Measurements from ENCODE around the gene AHNAK2. TPM values are rescaled to one million over a fixed set of nuclear protein-coding genes. Genes with fewer than 3 reads are reported as not detected.

Gene AHNAK2
- total and polyA plus RNA-seq, 4 experiments from 2014 or later = 0.06 to 0.15 TPM; not detected in 2

DNA sequence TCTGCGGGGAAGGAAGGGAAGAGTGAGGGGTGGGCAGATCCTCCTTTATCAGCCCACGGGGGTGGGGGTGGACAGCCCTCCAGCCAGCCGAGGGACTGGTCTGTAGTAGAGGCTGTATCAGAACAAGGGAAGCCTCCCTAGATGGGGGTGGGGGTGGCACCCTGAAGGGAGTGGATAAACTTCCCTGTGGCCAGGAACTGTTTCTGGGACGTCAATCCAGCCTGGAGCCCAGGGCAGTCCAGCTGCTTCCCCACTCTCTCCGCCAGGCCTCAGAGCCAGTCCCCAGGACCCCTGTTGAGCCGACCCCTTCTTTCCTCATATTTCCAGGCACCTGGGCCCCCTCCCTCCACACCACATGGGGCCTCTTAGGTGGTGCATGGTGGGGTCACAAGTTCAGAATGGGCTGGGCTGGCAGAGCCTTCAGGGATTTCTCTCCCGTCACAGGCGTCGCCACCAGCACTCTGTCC lies 46.8 kb downstream of the AHNAK2 start:
- Mint-ChIP-seq H3K27me3 (peaks cover 8% of the 10 kb centered on the region in 2 donors), H3K9me3 (no peaks in the 10 kb centered on the region), H3K27ac (no peak overlapping the region), H3K4me1 (peaks cover 2 to 9% (median 3%) of the 10 kb centered on the region in 4 donors), H3K4me3 (no peak overlapping the region), H3K36me3 (no peaks in the 10 kb centered on the region)
- H3K27me3 ChIP-seq (ENCODE audit: insufficient read depth, low read length) = no peaks in the 10 kb centered on the region
- H3K27ac ChIP-seq (ENCODE audit: low read depth, low read length) = no peak overlapping the region
- H3K36me3 ChIP-seq (ENCODE audit: insufficient read depth, low read length) = no peaks in the 10 kb centered on the region
- intact Hi-C loops (cut with micrococcal nuclease) = no loop called here
- ChIA-PET POLR2A (ENCODE audit: partially characterized antibody) (no interaction called here), CTCF (ENCODE audit: partially characterized antibody) (no interaction called here)
- no peaks in the 10 kb centered on the region for H3K9me3 ChIP-seq (ENCODE audit: control insufficient read depth in 1 of 2, low read length in 2 of 2)
- no peak overlapping the region for H3K4me3 ChIP-seq (ENCODE audit: low read length in 2 of 2)
- no peaks in the 10 kb centered on the region for H3K4me1 ChIP-seq (ENCODE audit: insufficient read depth, low read length)
- no peak for DNase-seq

- CTCF ChIA-PET (ENCODE audit: partially characterized antibody) = no interaction called here
- Mint-ChIP-seq H3K36me3 (no peaks in the 10 kb centered on the region), H3K9me3 (no peaks in the 10 kb centered on the region), H3K4me1 (peaks cover 2 to 9% (median 3%) of the 10 kb centered on the region in 4 donors), H3K27me3 (peaks cover 7 to 8% of the 10 kb centered on the region in 2 donors), H3K27ac (no peak overlapping the region), H3K4me3 (no peak overlapping the region)
- no peaks in the 10 kb centered on the region for H3K9me3 ChIP-seq (ENCODE audit: control insufficient read depth in 1 of 2, low read length in 2 of 2)
- intact Hi-C loops (cut with micrococcal nuclease) = no loop called here
- no peak overlapping the region for H3K27ac ChIP-seq (ENCODE audit: low read depth, low read length)
- no peaks in the 10 kb centered on the region for H3K4me1 ChIP-seq (ENCODE audit: insufficient read depth, low read length)
- no peak for DNase-seq
- no peaks in the 10 kb centered on the region for H3K27me3 ChIP-seq (ENCODE audit: insufficient read depth, low read length)
- no peak overlapping the region for H3K4me3 ChIP-seq (ENCODE audit: low read length in 2 of 2)
- POLR2A ChIA-PET (ENCODE audit: partially characterized antibody) = no interaction called here
- H3K36me3 ChIP-seq (ENCODE audit: insufficient read depth, low read length) = no peaks in the 10 kb centered on the region
These were observed 47.5 kb downstream of the AHNAK2 start for GRCh38 chr14:104930526-104931303.

- no peak for DNase-seq
- POLR2A ChIA-PET (ENCODE audit: partially characterized antibody) = no interaction called here
These were observed 48.6 kb downstream of the AHNAK2 start for GRCh38 chr14:104929268-104930230.

GRCh38 chr14:104928391-104929133 lies 49.6 kb downstream of the AHNAK2 start:
- Histone ChIP-seq H3K4me1 (ENCODE audit: insufficient read depth, low read length) (no peaks in the 10 kb centered on the region), H3K4me3 (ENCODE audit: low read length in 2 of 2) (no peak overlapping the region), H3K36me3 (ENCODE audit: insufficient read depth, low read length) (no peaks in the 10 kb centered on the region), H3K27me3 (ENCODE audit: insufficient read depth, low read length) (no peaks in the 10 kb centered on the region), H3K27ac (ENCODE audit: low read depth, low read length) (no peak overlapping the region), H3K9me3 (ENCODE audit: control insufficient read depth in 1 of 2, low read length in 2 of 2) (no peaks in the 10 kb centered on the region)
- ChIA-PET POLR2A (ENCODE audit: partially characterized antibody) (no interaction called here), CTCF (ENCODE audit: partially characterized antibody) (interaction anchor here (1.1 kb wide), 1 partner anchor 46 kb away, joined by 4 read pairs; no protein-coding TSS in a partner anchor)
- no peak overlapping the region for H3K4me3 Mint-ChIP-seq
- H3K9me3 Mint-ChIP-seq = peaks cover 0 to 3% (median 0%) of the 10 kb centered on the region in 8 donors
- H3K27me3 Mint-ChIP-seq = peaks cover 2 to 3% of the 10 kb centered on the region in 2 donors
- no peak overlapping the region for H3K27ac Mint-ChIP-seq
- H3K36me3 Mint-ChIP-seq = no peaks in the 10 kb centered on the region
- no peaks in the 10 kb centered on the region for H3K4me1 Mint-ChIP-seq
- intact Hi-C loops (cut with micrococcal nuclease) = no loop called here
- DNase-seq = no peak

More at GRCh38 chr14:104929268-104930230, 48.6 kb downstream of the AHNAK2 start:
- no peaks in the 10 kb centered on the region for H3K36me3 Mint-ChIP-seq
- intact Hi-C loops (cut with micrococcal nuclease) = no loop called here
- H3K27ac ChIP-seq (ENCODE audit: low read depth, low read length) = no peak overlapping the region
- H3K27me3 Mint-ChIP-seq = peaks cover 4% of the 10 kb centered on the region in 2 donors
- H3K36me3 ChIP-seq (ENCODE audit: insufficient read depth, low read length) = no peaks in the 10 kb centered on the region
- CTCF ChIA-PET (ENCODE audit: partially characterized antibody) = interaction anchor here (1.1 kb wide), 1 partner anchor 45 kb away, joined by 4 read pairs; no protein-coding TSS in a partner anchor
- no peaks in the 10 kb centered on the region for H3K4me1 ChIP-seq (ENCODE audit: insufficient read depth, low read length)
- peaks cover 0 to 2% (median 1%) of the 10 kb centered on the region in 4 donors for H3K4me1 Mint-ChIP-seq
- H3K9me3 Mint-ChIP-seq = no peaks in the 10 kb centered on the region
- H3K9me3 ChIP-seq (ENCODE audit: control insufficient read depth in 1 of 2, low read length in 2 of 2) = no peaks in the 10 kb centered on the region
- peak overlapping the region in 1 of 8 donors; percentile 67 for H3K4me3 Mint-ChIP-seq
- H3K27ac Mint-ChIP-seq = no peak overlapping the region
- no peaks in the 10 kb centered on the region for H3K27me3 ChIP-seq (ENCODE audit: insufficient read depth, low read length)
- H3K4me3 ChIP-seq (ENCODE audit: low read length in 2 of 2) = no peak overlapping the region

DNA sequence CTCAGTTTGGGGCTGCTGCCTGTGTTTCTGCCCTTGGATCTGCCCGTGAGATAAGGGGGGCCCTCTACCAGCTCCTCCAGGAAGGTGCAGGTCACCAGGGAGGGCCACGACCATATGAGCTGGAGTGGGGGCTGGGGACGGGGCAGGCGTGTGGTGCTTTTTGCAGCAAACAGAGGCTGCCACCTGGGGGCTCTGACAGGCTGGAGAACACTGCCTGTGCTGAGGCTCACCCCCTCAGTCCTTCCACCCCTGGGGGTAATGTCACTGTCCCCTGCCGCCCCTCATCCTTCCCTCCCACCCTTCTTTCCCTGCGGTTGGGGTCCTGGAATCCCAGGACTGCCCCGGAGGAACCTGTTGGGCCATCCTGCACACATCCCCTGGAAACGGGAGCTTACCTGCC lies 50.3 kb downstream of the AHNAK2 start:
- no peak overlapping the region for H3K4me3 Mint-ChIP-seq
- no peaks in the 10 kb centered on the region for H3K36me3 Mint-ChIP-seq
- ChIA-PET POLR2A (ENCODE audit: partially characterized antibody) (no interaction called here), CTCF (ENCODE audit: partially characterized antibody) (no interaction called here)
- H3K27me3 ChIP-seq (ENCODE audit: insufficient read depth, low read length) = no peaks in the 10 kb centered on the region
- H3K27ac ChIP-seq (ENCODE audit: low read depth, low read length) = no peak overlapping the region
- peaks cover 0 to 3% (median 0%) of the 10 kb centered on the region in 8 donors for H3K9me3 Mint-ChIP-seq
- no peak overlapping the region for H3K4me3 ChIP-seq (ENCODE audit: low read length in 2 of 2)
- intact Hi-C loops (cut with micrococcal nuclease) = no loop called here
- H3K27ac Mint-ChIP-seq = no peak overlapping the region
- H3K4me1 Mint-ChIP-seq = no peaks in the 10 kb centered on the region
- no peaks in the 10 kb centered on the region for H3K4me1 ChIP-seq (ENCODE audit: insufficient read depth, low read length)
- H3K9me3 ChIP-seq (ENCODE audit: control insufficient read depth in 1 of 2, low read length in 2 of 2) = no peaks in the 10 kb centered on the region
- H3K36me3 ChIP-seq (ENCODE audit: insufficient read depth, low read length) = no peaks in the 10 kb centered on the region
- H3K27me3 Mint-ChIP-seq = peaks cover 3 to 4% of the 10 kb centered on the region in 2 donors
- no peak for DNase-seq

DNA sequence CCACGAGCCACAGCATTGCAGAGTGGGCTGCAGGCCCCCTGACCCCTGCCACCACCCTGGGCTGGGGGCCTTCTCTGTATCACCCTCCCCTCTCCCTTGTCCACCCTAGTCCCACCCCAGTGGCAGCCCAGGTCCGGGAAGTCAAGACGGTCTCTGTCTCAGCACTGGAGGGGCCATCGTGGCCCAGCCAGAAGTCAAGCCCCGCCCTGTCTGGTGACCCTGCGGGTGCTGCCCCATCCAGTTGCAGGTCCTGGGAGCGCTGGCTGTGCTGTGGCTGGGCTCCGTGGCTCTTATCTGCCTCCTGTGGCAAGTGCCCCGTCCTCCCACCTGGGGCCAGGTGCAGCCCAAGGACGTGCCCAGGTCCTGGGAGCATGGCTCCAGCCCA lies 50.8 kb downstream of the AHNAK2 start:
- no peak overlapping the region for H3K4me3 ChIP-seq (ENCODE audit: low read length in 2 of 2)
- CTCF ChIA-PET (ENCODE audit: partially characterized antibody) = no interaction called here
- no peaks in the 10 kb centered on the region for H3K9me3 ChIP-seq (ENCODE audit: control insufficient read depth in 1 of 2, low read length in 2 of 2)
- Mint-ChIP-seq H3K27ac (no peak overlapping the region), H3K9me3 (peaks cover 0 to 3% (median 0%) of the 10 kb centered on the region in 8 donors), H3K27me3 (peaks cover 3 to 4% of the 10 kb centered on the region in 2 donors), H3K4me1 (no peaks in the 10 kb centered on the region), H3K4me3 (no peak overlapping the region), H3K36me3 (no peaks in the 10 kb centered on the region)
- no peaks in the 10 kb centered on the region for H3K36me3 ChIP-seq (ENCODE audit: insufficient read depth, low read length)
- intact Hi-C loops (cut with micrococcal nuclease) = no loop called here
- no peak overlapping the region for H3K27ac ChIP-seq (ENCODE audit: low read depth, low read length)
- POLR2A ChIA-PET (ENCODE audit: partially characterized antibody) = no interaction called here
- no peaks in the 10 kb centered on the region for H3K27me3 ChIP-seq (ENCODE audit: insufficient read depth, low read length)
- H3K4me1 ChIP-seq (ENCODE audit: insufficient read depth, low read length) = no peaks in the 10 kb centered on the region
- no peak for DNase-seq
